Measurements from ENCODE around the gene SPAG16.

SPAG16 gene

DNA sequence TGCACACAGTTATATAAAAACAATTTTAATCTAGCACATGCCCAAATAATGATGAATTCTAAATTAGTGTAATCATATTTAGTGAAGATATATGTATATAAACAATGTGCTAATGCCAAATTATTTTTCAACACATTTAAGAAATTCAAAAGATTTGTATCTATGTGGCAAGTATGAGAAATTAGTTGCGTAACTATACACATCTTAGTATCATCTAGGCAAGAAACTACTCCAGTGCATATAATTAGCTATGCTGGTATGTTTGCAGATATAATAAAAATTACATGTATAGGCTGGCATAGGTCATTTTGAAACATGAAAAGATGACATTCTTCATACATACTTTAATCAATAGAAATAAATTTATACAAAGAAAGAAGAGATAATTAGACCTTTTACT, 874.6 kb downstream of the SPAG16 start:
- no peak overlapping the region for H3K27ac ChIP-seq (replicated peaks)
- TF ChIP-seq, protein P1, sequence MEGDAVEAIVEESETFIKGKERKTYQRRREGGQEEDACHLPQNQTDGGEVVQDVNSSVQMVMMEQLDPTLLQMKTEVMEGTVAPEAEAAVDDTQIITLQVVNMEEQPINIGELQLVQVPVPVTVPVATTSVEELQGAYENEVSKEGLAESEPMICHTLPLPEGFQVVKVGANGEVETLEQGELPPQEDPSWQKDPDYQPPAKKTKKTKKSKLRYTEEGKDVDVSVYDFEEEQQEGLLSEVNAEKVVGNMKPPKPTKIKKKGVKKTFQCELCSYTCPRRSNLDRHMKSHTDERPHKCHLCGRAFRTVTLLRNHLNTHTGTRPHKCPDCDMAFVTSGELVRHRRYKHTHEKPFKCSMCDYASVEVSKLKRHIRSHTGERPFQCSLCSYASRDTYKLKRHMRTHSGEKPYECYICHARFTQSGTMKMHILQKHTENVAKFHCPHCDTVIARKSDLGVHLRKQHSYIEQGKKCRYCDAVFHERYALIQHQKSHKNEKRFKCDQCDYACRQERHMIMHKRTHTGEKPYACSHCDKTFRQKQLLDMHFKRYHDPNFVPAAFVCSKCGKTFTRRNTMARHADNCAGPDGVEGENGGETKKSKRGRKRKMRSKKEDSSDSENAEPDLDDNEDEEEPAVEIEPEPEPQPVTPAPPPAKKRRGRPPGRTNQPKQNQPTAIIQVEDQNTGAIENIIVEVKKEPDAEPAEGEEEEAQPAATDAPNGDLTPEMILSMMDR (IDR thresholded peaks at IDR 0.05; ENCODE audit: insufficient read depth, low read length), result no peak
- TF ChIP-seq POLR2AphosphoS5 (IDR thresholded peaks at IDR 0.05; ENCODE audit: low read depth), result no peak
- TF ChIP-seq, protein P2, sequence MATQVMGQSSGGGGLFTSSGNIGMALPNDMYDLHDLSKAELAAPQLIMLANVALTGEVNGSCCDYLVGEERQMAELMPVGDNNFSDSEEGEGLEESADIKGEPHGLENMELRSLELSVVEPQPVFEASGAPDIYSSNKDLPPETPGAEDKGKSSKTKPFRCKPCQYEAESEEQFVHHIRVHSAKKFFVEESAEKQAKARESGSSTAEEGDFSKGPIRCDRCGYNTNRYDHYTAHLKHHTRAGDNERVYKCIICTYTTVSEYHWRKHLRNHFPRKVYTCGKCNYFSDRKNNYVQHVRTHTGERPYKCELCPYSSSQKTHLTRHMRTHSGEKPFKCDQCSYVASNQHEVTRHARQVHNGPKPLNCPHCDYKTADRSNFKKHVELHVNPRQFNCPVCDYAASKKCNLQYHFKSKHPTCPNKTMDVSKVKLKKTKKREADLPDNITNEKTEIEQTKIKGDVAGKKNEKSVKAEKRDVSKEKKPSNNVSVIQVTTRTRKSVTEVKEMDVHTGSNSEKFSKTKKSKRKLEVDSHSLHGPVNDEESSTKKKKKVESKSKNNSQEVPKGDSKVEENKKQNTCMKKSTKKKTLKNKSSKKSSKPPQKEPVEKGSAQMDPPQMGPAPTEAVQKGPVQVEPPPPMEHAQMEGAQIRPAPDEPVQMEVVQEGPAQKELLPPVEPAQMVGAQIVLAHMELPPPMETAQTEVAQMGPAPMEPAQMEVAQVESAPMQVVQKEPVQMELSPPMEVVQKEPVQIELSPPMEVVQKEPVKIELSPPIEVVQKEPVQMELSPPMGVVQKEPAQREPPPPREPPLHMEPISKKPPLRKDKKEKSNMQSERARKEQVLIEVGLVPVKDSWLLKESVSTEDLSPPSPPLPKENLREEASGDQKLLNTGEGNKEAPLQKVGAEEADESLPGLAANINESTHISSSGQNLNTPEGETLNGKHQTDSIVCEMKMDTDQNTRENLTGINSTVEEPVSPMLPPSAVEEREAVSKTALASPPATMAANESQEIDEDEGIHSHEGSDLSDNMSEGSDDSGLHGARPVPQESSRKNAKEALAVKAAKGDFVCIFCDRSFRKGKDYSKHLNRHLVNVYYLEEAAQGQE (IDR thresholded peaks at IDR 0.05; ENCODE audit: insufficient replicate concordance, low read depth), result no peak
- no peak for TF ChIP-seq SPI1 (IDR thresholded peaks at IDR 0.05; ENCODE audit: borderline replicate concordance, low read depth)
- no peak for TF ChIP-seq GABPA (IDR thresholded peaks at IDR 0.05; ENCODE audit: low read depth)
- DNase-seq (ENCODE audit: low read depth in 1 of 2, low spot score in 1 of 2), result no peak
- no peak overlapping the region for H3K4me3 ChIP-seq (replicated peaks; ENCODE audit: insufficient read depth, low read length)
- no peaks in the 10 kb centered on the region for H3K27me3 ChIP-seq (ENCODE audit: insufficient read depth, poor library complexity, severe bottlenecking)

GRCh38 chr2:214169281-214169680, 885.0 kb downstream of the SPAG16 start:
- Histone ChIP-seq H3K4me3 (replicated peaks; ENCODE audit: insufficient read depth, low read length) (no peak overlapping the region), H3K27ac (replicated peaks) (no peak overlapping the region), H3K27me3 (ENCODE audit: insufficient read depth, poor library complexity, severe bottlenecking) (no peaks in the 10 kb centered on the region)
- TF ChIP-seq SPI1 (IDR thresholded peaks at IDR 0.05; ENCODE audit: borderline replicate concordance, low read depth), result no peak
- no peak for DNase-seq (ENCODE audit: low read depth in 1 of 2, low spot score in 1 of 2)

DNA sequence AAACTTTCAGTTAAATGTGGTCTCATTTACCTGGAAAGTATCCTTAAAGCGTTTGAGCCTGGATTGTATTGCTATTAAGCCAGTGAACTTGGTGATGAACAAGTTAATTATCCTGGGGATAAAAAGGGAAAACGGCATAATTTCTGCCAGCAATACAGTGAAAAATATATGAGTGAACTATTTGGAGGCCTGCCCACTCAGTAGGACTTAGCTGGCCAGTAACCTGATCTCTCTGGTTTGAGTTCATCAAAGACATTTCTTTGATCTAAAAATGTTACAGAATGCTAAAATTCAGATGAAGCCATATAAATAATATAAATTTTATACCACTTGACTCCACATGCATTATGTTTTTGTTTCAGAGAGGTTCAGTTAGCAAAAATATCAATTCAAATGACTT, 885.5 kb downstream of the SPAG16 start:
- Histone ChIP-seq H3K27me3 (ENCODE audit: insufficient read depth, poor library complexity, severe bottlenecking) (no peaks in the 10 kb centered on the region), H3K27ac (replicated peaks) (no peak overlapping the region), H3K4me3 (replicated peaks; ENCODE audit: insufficient read depth, low read length) (no peak overlapping the region)
- DNase-seq (ENCODE audit: low read depth in 1 of 2, low spot score in 1 of 2), result no peak
- TF ChIP-seq SPI1 (IDR thresholded peaks at IDR 0.05; ENCODE audit: borderline replicate concordance, low read depth), result no peak
- TF ChIP-seq, protein P1 (IDR thresholded peaks at IDR 0.05; ENCODE audit: insufficient read depth, low read length), result no peak
- TF ChIP-seq, protein P2 (IDR thresholded peaks at IDR 0.05; ENCODE audit: insufficient replicate concordance, low read depth), result no peak
- TF ChIP-seq GABPA (IDR thresholded peaks at IDR 0.05; ENCODE audit: low read depth), result no peak
- no peak for TF ChIP-seq POLR2AphosphoS5 (IDR thresholded peaks at IDR 0.05; ENCODE audit: low read depth)

- Histone ChIP-seq H3K27ac (replicated peaks) (no peak overlapping the region), H3K27me3 (ENCODE audit: insufficient read depth, poor library complexity, severe bottlenecking) (no peaks in the 10 kb centered on the region), H3K4me3 (replicated peaks; ENCODE audit: insufficient read depth, low read length) (no peak overlapping the region)
- DNase-seq (ENCODE audit: low read depth in 1 of 2, low spot score in 1 of 2), result no peak
- TF ChIP-seq SPI1 (IDR thresholded peaks at IDR 0.05; ENCODE audit: borderline replicate concordance, low read depth), result no peak
- TF ChIP-seq, protein P1 (IDR thresholded peaks at IDR 0.05; ENCODE audit: insufficient read depth, low read length), result no peak
- TF ChIP-seq GABPA (IDR thresholded peaks at IDR 0.05; ENCODE audit: low read depth), result no peak
- no peak for TF ChIP-seq POLR2AphosphoS5 (IDR thresholded peaks at IDR 0.05; ENCODE audit: low read depth)
- TF ChIP-seq, protein P2 (IDR thresholded peaks at IDR 0.05; ENCODE audit: insufficient replicate concordance, low read depth), result no peak
Measured at GRCh38 chr2:214174563-214174962, 890.3 kb downstream of the SPAG16 start.

Measured in HL-60 (cell line).